Tibial nerve (tissue), 4 donors: Measurements from ENCODE around the gene MYOD1. TPM values are rescaled to one million over a fixed set of nuclear protein-coding genes. Genes with fewer than 3 reads are reported as not detected.

Experiments used
- DNase-seq, 2 donors: peaks; one replicate each; pipeline ENCODE4 v3.0.0-alpha.2; 2019; ENCODE audit warnings: low spot score in 2 of 2
- H3K27ac ChIP-seq, 4 donors: fragments of 200-600 bp; sonication (generic) in 3 of 4; one replicate each; pipeline ENCODE4 v1.5.1; 2017 to 2019; ENCODE audit warnings: mild to moderate bottlenecking in 1 of 4
- H3K27me3 ChIP-seq, 2 donors: fragments of 200-600 bp; sonication (generic) in 1 of 2; one replicate each; pipeline versions ENCODE4 v1.5.1 to v1.6.0; 2017 to 2019
- H3K36me3 ChIP-seq, 3 donors: fragments of 200-600 bp; sonication (generic); one replicate each; pipeline ENCODE4 v1.5.1; 2018 to 2019
- H3K4me1 ChIP-seq, 4 donors: fragments of 200-600 bp; sonication (generic) in 3 of 4; one replicate each; pipeline ENCODE4 v1.5.1; 2017 to 2019
- H3K4me3 ChIP-seq, 4 donors: fragments of 200-600 bp; sonication (generic) in 3 of 4; one replicate each; pipeline ENCODE4 v1.5.1; 2017 to 2019; ENCODE audit warnings: mild to moderate bottlenecking in 1 of 4, moderate library complexity in 1 of 4
- H3K9me3 ChIP-seq, 4 donors: fragments of 200-600 bp; sonication (generic) in 3 of 4; one replicate each; pipeline ENCODE4 v1.5.1; 2017 to 2019
- CTCF ChIP-seq, 5 experiments: fragments of 200-600 bp in 3 of 5; fragments of 450-650 bp in 2 of 5; sonication (generic) in 3 of 5; IDR thresholded peaks; one replicate each; pipeline ENCODE4 v1.5.1; 2016 to 2019; ENCODE audit warnings: antibody characterized with exemption in 5 of 5, mild to moderate bottlenecking in 3 of 5, moderate library complexity in 2 of 5
- EP300 ChIP-seq, 2 donors: sonication (generic); formaldehyde crosslinking; IDR thresholded peaks; one replicate each; pipeline ENCODE4 v1.6.1; 2017; ENCODE audit warnings: antibody characterized with exemption in 2 of 2, mild to moderate bottlenecking in 1 of 2
- POLR2A ChIP-seq, 2 donors: fragments of 450-650 bp; IDR thresholded peaks; one replicate each; pipeline ENCODE4 v1.6.1; 2017; ENCODE audit warnings: antibody characterized with exemption in 2 of 2, mild to moderate bottlenecking in 2 of 2, moderate library complexity in 2 of 2
- WGBS, 2 donors: methylation state at CpG; one replicate each; pipeline ENCODE4 v1.1.5; 2018; 5-methylcytosine and 5-hydroxymethylcytosine counted together
- total RNA-seq, 4 donors: library from RNA; depleted of rRNA; stranded (reverse); fragments of >200 nt; gene quantifications; one replicate each; pipeline ENCODE4 v1.1.0, GENCODE V29; 2016

Gene MYOD1
- total RNA-seq, 4 donors from 2014 or later, result not detected

DNA sequence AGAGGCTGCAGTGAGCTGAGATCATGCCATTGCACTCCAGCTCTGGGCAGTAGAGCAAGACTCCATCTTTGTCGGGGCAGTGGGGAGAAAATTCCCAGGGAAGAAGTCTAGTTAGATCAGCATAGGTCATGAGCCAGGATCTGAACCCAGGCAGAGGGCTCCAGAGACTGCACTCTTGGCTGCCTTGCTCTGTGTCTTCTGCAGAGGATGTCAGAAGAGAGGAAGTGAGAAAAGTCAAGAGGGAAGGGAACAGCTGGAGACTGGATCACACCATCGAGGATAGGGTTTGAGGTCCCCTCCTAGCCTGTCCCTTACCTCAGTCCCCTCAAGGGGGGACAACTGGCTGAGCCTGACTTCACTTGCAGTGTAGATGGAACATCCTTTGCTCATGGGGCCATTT, 5.8 kb downstream of the MYOD1 start:
- H3K36me3 ChIP-seq, result no peaks in the 10 kb centered on the region
- no peak overlapping the region for H3K27ac ChIP-seq
- H3K4me3 ChIP-seq, result no peak overlapping the region
- 63 to 77% methylated on average over 2 of the region's 2 CpGs for WGBS, 2 donors
- H3K27me3 ChIP-seq, result peaks cover 0 to 74% of the 10 kb centered on the region in 2 donors
- no peak for DNase-seq
- H3K4me1 ChIP-seq, result peaks cover 0 to 21% (median 0%) of the 10 kb centered on the region in 4 donors
- TF ChIP-seq POLR2A (IDR thresholded peaks at IDR 0.05), result no peak
- no peak for TF ChIP-seq EP300 (IDR thresholded peaks at IDR 0.05)
- no peak for TF ChIP-seq CTCF (IDR thresholded peaks at IDR 0.05)
- H3K9me3 ChIP-seq, result no peaks in the 10 kb centered on the region

DNA sequence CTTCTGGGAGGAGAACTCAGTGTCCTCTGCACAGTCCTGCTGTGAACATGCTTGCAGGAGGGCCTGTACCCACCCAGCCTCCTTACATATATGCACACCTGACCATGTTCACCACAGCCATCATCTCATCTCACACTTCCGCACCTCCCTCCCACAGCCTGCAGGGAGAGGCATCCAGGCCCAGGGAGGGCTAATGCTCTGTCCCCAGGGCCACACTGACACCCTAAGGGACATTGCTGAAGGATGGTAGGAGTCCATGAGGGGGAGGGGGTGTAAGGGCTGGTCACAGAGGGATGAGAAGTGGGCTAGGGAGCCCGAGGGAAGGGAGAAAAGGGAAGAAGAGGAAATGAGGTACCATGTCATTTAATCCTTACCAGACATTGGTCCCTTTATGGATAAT, 10.8 kb downstream of the MYOD1 start:
- TF ChIP-seq EP300 (IDR thresholded peaks at IDR 0.05), result no peak
- TF ChIP-seq CTCF (IDR thresholded peaks at IDR 0.05), result no peak
- no peak for TF ChIP-seq POLR2A (IDR thresholded peaks at IDR 0.05)
- Histone ChIP-seq H3K4me1 (peaks cover 0 to 9% (median 6%) of the 10 kb centered on the region in 4 donors), H3K27ac (no peak overlapping the region), H3K9me3 (no peaks in the 10 kb centered on the region), H3K36me3 (no peaks in the 10 kb centered on the region), H3K27me3 (peaks cover 0 to 63% of the 10 kb centered on the region in 2 donors), H3K4me3 (no peak overlapping the region)
- no peak for DNase-seq
- WGBS, 2 donors, result 60 to 61% methylated on average over 2 of the region's 2 CpGs

DNA sequence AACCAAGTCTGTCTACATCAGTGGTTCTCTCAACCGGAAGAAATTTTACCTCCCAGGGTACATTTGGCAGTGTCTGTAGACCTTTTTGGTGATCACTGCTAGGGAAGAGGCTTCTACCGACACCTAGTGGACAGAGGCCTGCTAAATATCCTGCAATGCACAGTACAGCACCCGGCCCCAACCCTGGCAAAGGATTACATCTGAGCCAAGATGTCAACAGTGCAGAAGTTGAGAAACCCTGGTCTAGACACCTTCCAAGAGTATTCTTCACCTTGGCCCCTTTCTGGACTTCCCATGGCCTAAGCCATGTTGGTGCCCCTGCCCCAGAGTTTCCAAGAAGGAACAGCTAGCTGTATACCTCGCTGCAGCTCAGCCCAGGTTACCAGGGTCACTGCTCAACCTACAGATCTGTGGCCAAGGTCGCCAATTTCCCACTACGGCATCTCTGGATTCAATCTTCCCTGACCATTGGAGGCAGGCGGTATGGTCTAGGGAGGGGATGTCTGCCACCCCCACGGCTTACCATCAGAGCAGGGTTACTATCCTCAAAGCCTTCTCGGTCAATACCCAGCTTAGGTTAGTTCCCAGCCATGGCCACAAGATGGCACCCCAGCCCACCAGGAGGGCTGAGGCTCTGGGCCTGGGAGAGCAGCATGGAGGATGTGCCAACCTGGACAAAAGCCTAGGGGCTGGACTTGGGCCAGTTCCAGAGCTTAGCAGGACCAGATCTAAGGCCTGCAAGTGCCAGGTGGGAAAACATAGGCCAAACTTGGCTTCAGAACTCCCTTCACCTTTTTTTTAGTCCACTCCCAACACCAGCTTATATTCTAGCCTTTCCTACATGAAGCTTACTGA, 11.5 kb downstream of the MYOD1 start:
- Histone ChIP-seq H3K27me3 (peaks cover 0 to 65% of the 10 kb centered on the region in 2 donors), H3K36me3 (no peaks in the 10 kb centered on the region), H3K4me3 (no peak overlapping the region), H3K27ac (no peak overlapping the region), H3K4me1 (peaks cover 0 to 16% (median 9%) of the 10 kb centered on the region in 4 donors), H3K9me3 (no peaks in the 10 kb centered on the region)
- WGBS, 2 donors, result 13 to 16% methylated on average over 8 to 9 of the region's 9 CpGs
- TF ChIP-seq POLR2A (IDR thresholded peaks at IDR 0.05) (no peak), CTCF (IDR thresholded peaks at IDR 0.05) (peak; percentile 68 to 77 (median 73)), EP300 (IDR thresholded peaks at IDR 0.05) (no peak)
- peak; percentile 47 to 72 for DNase-seq

DNA sequence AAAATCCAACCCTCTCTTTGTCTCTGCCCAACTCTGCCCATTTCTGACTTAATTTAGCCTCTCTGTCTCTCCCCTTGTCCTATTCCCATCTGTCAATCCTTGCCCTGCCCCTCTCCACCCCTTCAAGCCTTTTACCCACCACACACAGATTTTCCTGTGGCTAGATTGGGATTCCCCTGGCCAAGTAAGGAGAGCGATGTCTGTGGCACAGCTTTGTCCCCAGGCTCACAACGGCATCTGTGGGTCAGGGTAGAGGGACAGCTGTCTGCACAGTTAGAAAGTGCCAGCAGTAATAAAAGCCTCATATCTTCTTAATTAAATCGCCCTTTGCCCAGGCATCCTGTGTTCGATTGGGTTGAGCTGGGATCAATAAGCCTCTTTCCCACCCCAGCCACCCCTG, 13.9 kb downstream of the MYOD1 start:
- TF ChIP-seq CTCF (IDR thresholded peaks at IDR 0.05), result no peak
- TF ChIP-seq EP300 (IDR thresholded peaks at IDR 0.05), result no peak
- TF ChIP-seq POLR2A (IDR thresholded peaks at IDR 0.05), result no peak
- Histone ChIP-seq H3K4me1 (peaks cover 0 to 23% (median 9%) of the 10 kb centered on the region in 4 donors), H3K36me3 (no peaks in the 10 kb centered on the region), H3K9me3 (no peaks in the 10 kb centered on the region), H3K27ac (no peak overlapping the region), H3K4me3 (no peak overlapping the region), H3K27me3 (peaks cover 0 to 83% of the 10 kb centered on the region in 2 donors)
- WGBS, 2 donors, result 84 to 85% methylated on average over 4 of the region's 4 CpGs
- DNase-seq, result no peak

DNA sequence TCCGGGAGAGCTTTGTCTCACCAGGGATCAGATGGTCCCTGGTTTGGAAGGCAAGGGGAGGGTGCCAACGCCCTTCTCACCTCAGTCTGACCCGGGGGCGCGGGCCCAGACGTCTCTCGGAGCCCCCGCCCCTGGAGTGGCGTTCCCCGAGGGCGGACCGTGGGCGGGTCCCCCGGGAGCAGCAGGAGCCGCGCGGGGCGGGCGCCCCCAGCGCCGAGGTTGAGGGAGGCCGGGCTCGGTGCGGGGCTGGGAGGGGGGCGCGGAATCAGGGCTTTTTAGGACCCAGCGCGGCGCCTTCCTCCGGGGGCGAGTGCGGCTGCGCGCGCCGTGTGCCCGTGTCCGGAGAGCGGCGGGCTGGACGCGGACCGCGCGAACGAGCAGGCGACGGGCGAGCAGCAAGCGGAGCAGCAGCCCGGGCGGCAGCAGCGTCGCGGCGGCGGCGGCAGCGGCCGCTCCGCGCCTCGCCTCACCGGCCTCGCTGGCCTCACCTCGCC, 15.1 kb downstream of the MYOD1 start, which contains the start of gene KCNC1:
KCNC1 (plus strand) TSS at position 364 of the 494 bp plus-strand sequence. CDS start 1,222 bp downstream, outside the sequence.
- peaks cover 0 to 86% of the 10 kb centered on the region in 2 donors for H3K27me3 ChIP-seq
- H3K4me3 ChIP-seq, result peak within 1 kb of the TSS; percentile 18 to 49 (median 26)
- H3K36me3 ChIP-seq, result no peaks in the 10 kb centered on the region
- H3K4me1 ChIP-seq, result peaks cover 0 to 23% (median 9%) of the 10 kb centered on the region in 4 donors
- no peak for TF ChIP-seq CTCF (IDR thresholded peaks at IDR 0.05)
- TF ChIP-seq EP300 (IDR thresholded peaks at IDR 0.05), result no peak
- TF ChIP-seq POLR2A (IDR thresholded peaks at IDR 0.05), result no peak
- no peak within 1 kb of the TSS for H3K27ac ChIP-seq
- no peak for DNase-seq
- H3K9me3 ChIP-seq, result no peaks in the 10 kb centered on the region
- WGBS, 2 donors, result 0% methylated on average over 6 to 17 of the region's 66 CpGs
